Measurements from ENCODE around the gene RHOD.

- TF ChIP-seq CTCF (IDR thresholded peaks at IDR 0.05; ENCODE audit: low read length) (no peak), EZH2 (optimal IDR thresholded peaks at IDR 0.05; ENCODE audit: low read depth, low read length) (no peak), EZH2phosphoT487 (IDR thresholded peaks at IDR 0.05; ENCODE audit: low read length) (no peak)
Observed at GRCh38 chr11:67022961-67023956, 33.4 kb upstream of the RHOD start, which contains the start of gene SYT12.
